H9 (cell line): ENCODE data around the gene FAM117A. TPM values are rescaled to one million over a fixed set of nuclear protein-coding genes. Genes with fewer than 3 reads are reported as not detected.

Experiments
- DNase-seq: peaks from one replicate; pipeline ENCODE4 v3.0.0-alpha.2; 2017
- H2AFZ ChIP-seq: one replicate; pipeline ENCODE4 v1.6.1; 2013; ENCODE audit warnings: mild to moderate bottlenecking, low read length, control low read depth, moderate library complexity
- H2AK5ac ChIP-seq: 2 replicates; pipeline ENCODE4 v1.6.1; 2013; ENCODE audit warnings: low read length, control low read depth, mixed read lengths; ENCODE audit not compliant: insufficient read length
- H2BK120ac ChIP-seq: one replicate; pipeline ENCODE4 v1.6.1; 2013; ENCODE audit warnings: low read depth, mild to moderate bottlenecking, low read length, control low read depth, inconsistent platforms; ENCODE audit not compliant: poor library complexity, severe bottlenecking
- H2BK12ac ChIP-seq: 2 replicates; pipeline ENCODE4 v1.6.1; 2013; ENCODE audit warnings: low read length, control low read depth, mixed read lengths, low read depth; ENCODE audit not compliant: insufficient read length
- H2BK15ac ChIP-seq: 2 replicates; pipeline ENCODE4 v1.6.1; 2013; ENCODE audit warnings: low read depth, low read length, control low read depth
- H2BK20ac ChIP-seq: one replicate; pipeline ENCODE4 v1.6.1; 2013; ENCODE audit warnings: low read depth, mild to moderate bottlenecking, low read length, control low read depth, inconsistent platforms; ENCODE audit not compliant: poor library complexity, severe bottlenecking
- H2BK5ac ChIP-seq: 2 replicates; pipeline ENCODE4 v1.6.1; 2013; ENCODE audit warnings: low read length, control low read depth, mixed read lengths; ENCODE audit not compliant: insufficient read length
- H3K14ac ChIP-seq: 2 replicates; pipeline ENCODE4 v1.6.1; 2013; ENCODE audit warnings: low read length, control low read depth; ENCODE audit not compliant: insufficient read depth
- H3K18ac ChIP-seq: 2 replicates; pipeline ENCODE4 v1.6.1; 2013; ENCODE audit warnings: low read depth, mild to moderate bottlenecking, mixed read lengths, low read length, control low read depth; ENCODE audit not compliant: insufficient read length
- H3K23ac ChIP-seq: 2 replicates; pipeline ENCODE4 v1.6.1; 2013; ENCODE audit warnings: low read length, control low read depth, mixed read lengths, low read depth; ENCODE audit not compliant: insufficient read length
- H3K23me2 ChIP-seq: 2 replicates; pipeline ENCODE4 v1.6.1; 2013; ENCODE audit warnings: low read depth, mild to moderate bottlenecking, mixed read lengths, low read length, control low read depth; ENCODE audit not compliant: insufficient read length, poor library complexity, severe bottlenecking
- H3K27ac ChIP-seq: 2 replicates; pipeline ENCODE4 v1.5.1; 2013; ENCODE audit warnings: low read length, control low read depth, mixed read lengths, low read depth; ENCODE audit not compliant: insufficient read length
- H3K27me3 ChIP-seq: 2 replicates; pipeline ENCODE4 v1.6.1; 2013; ENCODE audit warnings: low read length, control low read depth, inconsistent platforms; ENCODE audit not compliant: insufficient read depth
- H3K4ac ChIP-seq: 2 replicates; pipeline ENCODE4 v1.6.1; 2013; ENCODE audit warnings: low read depth, mild to moderate bottlenecking, control low read depth, inconsistent platforms, low read length, moderate library complexity
- H3K4me1 ChIP-seq: 2 replicates; pipeline ENCODE4 v1.6.1; 2013; ENCODE audit warnings: low read length, control low read depth, inconsistent platforms; ENCODE audit not compliant: insufficient read depth
- H3K4me2 ChIP-seq: 2 replicates; pipeline ENCODE4 v1.6.1; 2013; ENCODE audit warnings: low read length, control low read depth, mixed read lengths; ENCODE audit not compliant: insufficient read length, insufficient read depth
- H3K56ac ChIP-seq: 2 replicates; pipeline ENCODE4 v1.6.1; 2013; ENCODE audit warnings: low read depth, mild to moderate bottlenecking, mixed read lengths, low read length, control low read depth; ENCODE audit not compliant: insufficient read length
- H3K79me1 ChIP-seq: 2 replicates; pipeline ENCODE4 v1.6.1; 2013; ENCODE audit warnings: low read depth, mild to moderate bottlenecking, moderate library complexity, low read length, control low read depth, inconsistent platforms; ENCODE audit not compliant: insufficient read depth, poor library complexity, severe bottlenecking
- H3K79me2 ChIP-seq: 2 replicates; pipeline ENCODE4 v1.6.1; 2013; ENCODE audit warnings: low read length, control low read depth, inconsistent platforms; ENCODE audit not compliant: insufficient read depth
- H3K9ac ChIP-seq: 2 replicates; pipeline ENCODE4 v1.6.1; 2013; ENCODE audit warnings: low read length, control low read depth, mixed read lengths; ENCODE audit not compliant: insufficient read length; ENCODE audit errors: extremely low read depth
- H3K9me3 ChIP-seq: one replicate; pipeline ENCODE4 v1.6.1; 2013; ENCODE audit warnings: low read depth, low read length, inconsistent platforms; ENCODE audit not compliant: control insufficient read depth
- H3T11ph ChIP-seq: one replicate; pipeline ENCODE4 v1.6.1; 2013; ENCODE audit warnings: mild to moderate bottlenecking, low read length, control low read depth, inconsistent platforms
- H4K20me1 ChIP-seq: one replicate; pipeline ENCODE4 v1.6.1; 2013; ENCODE audit not compliant: control insufficient read depth, insufficient read length, insufficient read depth
- H4K5ac ChIP-seq: 2 replicates; pipeline ENCODE4 v1.6.1; 2013; ENCODE audit warnings: low read depth, mild to moderate bottlenecking, mixed read lengths, low read length, control low read depth; ENCODE audit not compliant: insufficient read length
- H4K8ac ChIP-seq: replicated peaks from 2 replicates; pipeline ENCODE4 v1.6.1; 2013; ENCODE audit warnings: low read length, control low read depth, mixed read lengths, low read depth; ENCODE audit not compliant: insufficient read length
- H4K91ac ChIP-seq: 2 replicates; pipeline ENCODE4 v1.6.1; 2013; ENCODE audit warnings: low read depth, mild to moderate bottlenecking, moderate library complexity, mixed read lengths, low read length, control low read depth; ENCODE audit not compliant: insufficient read length
- H3K27ac Mint-ChIP-seq, 3 experiments: 2 replicates in 2 of 3; 3 replicates in 1 of 3; pipeline ENCODE4 v1.8.0; 2020 to 2021; ENCODE audit warnings: mixed read lengths in 3 of 3, mild to moderate bottlenecking in 1 of 3, moderate library complexity in 1 of 3
- H3K27me3 Mint-ChIP-seq: 2 replicates; pipeline ENCODE4 v1.8.0; 2021; ENCODE audit warnings: low read depth, mild to moderate bottlenecking, moderate library complexity, mixed read lengths
- H3K36me3 Mint-ChIP-seq, 3 experiments: 2 replicates in 2 of 3; 3 replicates in 1 of 3; pipeline ENCODE4 v1.8.0; 2020 to 2021; ENCODE audit warnings: low read depth in 3 of 3, mixed read lengths in 3 of 3; ENCODE audit not compliant: insufficient read depth in 1 of 3
- H3K4me1 Mint-ChIP-seq, 2 experiments: 2 replicates each; pipeline ENCODE4 v1.8.0; 2020; ENCODE audit warnings: mixed read lengths in 2 of 2
- H3K4me3 Mint-ChIP-seq, 2 experiments: 2 replicates in 1 of 2; 3 replicates in 1 of 2; pipeline ENCODE4 v1.8.0; 2020 to 2021; ENCODE audit warnings: mild to moderate bottlenecking in 2 of 2, mixed read lengths in 2 of 2, moderate library complexity in 1 of 2
- H3K9me3 Mint-ChIP-seq, 2 experiments: 2 replicates in 1 of 2; 3 replicates in 1 of 2; pipeline ENCODE4 v1.8.0; 2020; ENCODE audit warnings: mild to moderate bottlenecking in 2 of 2, mixed read lengths in 2 of 2, moderate library complexity in 1 of 2
- CTCF ChIP-seq: fragments of 200-600 bp; sonication (generic); conservative IDR thresholded peaks from 3 replicates; pipeline ENCODE4 v1.8.0; 2021; ENCODE audit warnings: antibody characterized with exemption, mild to moderate bottlenecking
- WGBS: extraction: QIAGEN DNeasy Blood & Tissue Kit; methylation state at CpG from one replicate; pipeline ENCODE4 v1.1.7; 2013; ENCODE audit warnings: missing lambda C conversion rate, low lambda C conversion rate, mixed read lengths; ENCODE audit not compliant: insufficient read length; ENCODE audit errors: extremely low coverage; 5-methylcytosine and 5-hydroxymethylcytosine counted together
- total RNA-seq: library from RNA; stranded (reverse); gene quantifications from 2 replicates; pipeline ENCODE4 v1.2.1, GENCODE V29; 2021

Gene FAM117A
- total RNA-seq, 1 experiment from 2014 or later, result 21.1 TPM

DNA sequence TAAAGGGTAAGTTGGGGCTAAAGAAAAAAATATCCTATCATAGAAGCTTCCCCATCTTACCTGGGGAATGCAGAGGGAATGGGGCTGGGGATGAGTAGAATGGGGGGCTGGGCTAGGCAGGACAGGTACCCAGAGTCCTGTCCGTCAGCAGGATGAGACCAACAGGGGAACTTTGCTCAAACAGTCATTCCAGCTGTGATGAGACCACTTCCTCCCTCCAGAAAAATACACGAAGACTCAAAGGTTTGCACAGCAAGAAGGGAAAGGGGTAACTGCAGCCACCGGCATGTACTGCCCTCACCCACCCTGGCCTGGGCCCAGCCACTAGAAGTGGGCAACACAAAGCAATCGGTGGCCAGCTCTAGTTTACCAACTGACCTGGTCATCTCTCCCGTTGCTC lies 35.5 kb downstream of the FAM117A start:
- no peak overlapping the region for H3K4ac ChIP-seq
- H2BK15ac ChIP-seq, result no peak overlapping the region
- H2BK20ac ChIP-seq, result no peak overlapping the region
- no peak overlapping the region for H2BK120ac ChIP-seq
- Mint-ChIP-seq H3K36me3 (peaks cover 24 to 30% (median 26%) of the 10 kb centered on the region in 3 experiments; a peak in 6 of 7 replicates), H3K9me3 (no peaks in the 10 kb centered on the region), H3K27ac (no peak overlapping the region; a peak in 1 of 7 replicates), H3K4me3 (no peak overlapping the region), H3K4me1 (0 out of 4 replicates have a peak, but pooled peaks cover 0 to 3% of the 10 kb centered on the region in 2 experiments), H3K27me3 (no peaks in the 10 kb centered on the region; the same call in 1 of the 2 replicates)
- H2AFZ ChIP-seq, result no peak overlapping the region
- no peak overlapping the region for H4K91ac ChIP-seq
- H4K8ac ChIP-seq, result no peak overlapping the region
- H4K20me1 ChIP-seq, result peaks cover 2% of the 10 kb centered on the region
- H3K23ac ChIP-seq, result no peak overlapping the region
- no peak for TF ChIP-seq CTCF
- no peak overlapping the region for H2BK12ac ChIP-seq
- no peak for DNase-seq
- H2AK5ac ChIP-seq, result no peak overlapping the region
- H3K9ac ChIP-seq, result no peak overlapping the region
- no peak overlapping the region for H4K5ac ChIP-seq
- no peak overlapping the region for H2BK5ac ChIP-seq
- H3K79me2 ChIP-seq, result no peaks in the 10 kb centered on the region
- no peak overlapping the region for H3K18ac ChIP-seq
- H3K14ac ChIP-seq, result no peak overlapping the region
- no peaks in the 10 kb centered on the region for H3K4me1 ChIP-seq
- H3K23me2 ChIP-seq, result no peaks in the 10 kb centered on the region
- no peak overlapping the region for H3K56ac ChIP-seq
- no peak overlapping the region for H3T11ph ChIP-seq
- H3K27me3 ChIP-seq, result no peaks in the 10 kb centered on the region
- H3K9me3 ChIP-seq, result no peaks in the 10 kb centered on the region
- no peak overlapping the region for H3K4me2 ChIP-seq
- H3K27ac ChIP-seq, result no peak overlapping the region
- peaks cover 5% of the 10 kb centered on the region for H3K79me1 ChIP-seq
- no CpG with 5 or more reads among the region's 5 CpGs for WGBS
